ENCODE results near the gene C1orf159. TPM values are rescaled to one million over a fixed set of nuclear protein-coding genes. Genes with fewer than 3 reads are reported as not detected.

Gene C1orf159
- total RNA-seq, 6 experiments from 2014 or later: 4.0 to 7.7 (median 6.4) TPM

DNA sequence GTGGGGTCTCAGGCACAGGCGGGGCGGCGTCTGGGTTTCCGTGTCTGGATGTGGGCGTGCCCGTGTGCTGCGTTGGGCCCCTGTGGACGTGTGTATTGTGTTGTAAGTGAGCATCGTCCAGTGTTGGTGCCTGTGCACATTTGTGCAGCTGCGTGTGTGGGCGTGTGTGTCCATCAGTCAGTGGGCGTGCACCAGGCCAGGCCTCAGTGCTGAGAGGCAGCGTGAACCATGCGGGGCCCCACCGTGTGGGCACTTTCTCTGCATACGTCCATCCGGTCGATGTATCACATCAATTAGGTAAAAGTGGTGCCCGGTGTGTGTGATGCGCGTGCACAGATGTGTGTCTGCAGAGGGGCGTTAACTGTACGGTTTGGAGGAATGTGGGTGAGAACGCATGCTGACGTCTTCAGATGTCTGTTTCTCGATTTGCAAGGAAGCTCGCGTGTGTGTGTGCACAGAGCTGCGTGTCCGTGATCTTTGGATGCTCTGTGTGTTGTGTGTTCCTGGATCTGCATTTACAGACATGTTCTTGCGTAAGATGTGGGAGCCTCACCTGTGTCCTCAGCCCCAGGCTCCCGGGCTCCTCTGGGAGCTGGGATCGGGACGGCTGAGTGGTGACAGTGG, 71.3 kb downstream of the C1orf159 start:
- intact Hi-C loops (cut with DNase I): no loop called here
- DNase-seq (no peak), ATAC-seq (no peak)
- no peak overlapping the region for H3K4me3 ChIP-seq
- peaks cover 0 to 2% (median 0%) of the 10 kb centered on the region in 4 donors for H3K36me3 ChIP-seq
- H3K27me3 ChIP-seq: no peaks in the 10 kb centered on the region
- H3K4me1 ChIP-seq: peaks cover 0 to 10% (median 5%) of the 10 kb centered on the region in 4 donors
- WGBS (ENCODE audit: insufficient coverage, low coverage, low lambda C conversion rate, missing lambda C conversion rate): 91% methylated on average over 23 of the region's 34 CpGs
- no peak overlapping the region for H3K27ac ChIP-seq
- no peaks in the 10 kb centered on the region for H3K9me3 ChIP-seq
- no peak for TF ChIP-seq POLR2A (IDR thresholded peaks at IDR 0.05)
- TF ChIP-seq, protein P1, sequence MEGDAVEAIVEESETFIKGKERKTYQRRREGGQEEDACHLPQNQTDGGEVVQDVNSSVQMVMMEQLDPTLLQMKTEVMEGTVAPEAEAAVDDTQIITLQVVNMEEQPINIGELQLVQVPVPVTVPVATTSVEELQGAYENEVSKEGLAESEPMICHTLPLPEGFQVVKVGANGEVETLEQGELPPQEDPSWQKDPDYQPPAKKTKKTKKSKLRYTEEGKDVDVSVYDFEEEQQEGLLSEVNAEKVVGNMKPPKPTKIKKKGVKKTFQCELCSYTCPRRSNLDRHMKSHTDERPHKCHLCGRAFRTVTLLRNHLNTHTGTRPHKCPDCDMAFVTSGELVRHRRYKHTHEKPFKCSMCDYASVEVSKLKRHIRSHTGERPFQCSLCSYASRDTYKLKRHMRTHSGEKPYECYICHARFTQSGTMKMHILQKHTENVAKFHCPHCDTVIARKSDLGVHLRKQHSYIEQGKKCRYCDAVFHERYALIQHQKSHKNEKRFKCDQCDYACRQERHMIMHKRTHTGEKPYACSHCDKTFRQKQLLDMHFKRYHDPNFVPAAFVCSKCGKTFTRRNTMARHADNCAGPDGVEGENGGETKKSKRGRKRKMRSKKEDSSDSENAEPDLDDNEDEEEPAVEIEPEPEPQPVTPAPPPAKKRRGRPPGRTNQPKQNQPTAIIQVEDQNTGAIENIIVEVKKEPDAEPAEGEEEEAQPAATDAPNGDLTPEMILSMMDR (IDR thresholded peaks at IDR 0.05): no peak

DNA sequence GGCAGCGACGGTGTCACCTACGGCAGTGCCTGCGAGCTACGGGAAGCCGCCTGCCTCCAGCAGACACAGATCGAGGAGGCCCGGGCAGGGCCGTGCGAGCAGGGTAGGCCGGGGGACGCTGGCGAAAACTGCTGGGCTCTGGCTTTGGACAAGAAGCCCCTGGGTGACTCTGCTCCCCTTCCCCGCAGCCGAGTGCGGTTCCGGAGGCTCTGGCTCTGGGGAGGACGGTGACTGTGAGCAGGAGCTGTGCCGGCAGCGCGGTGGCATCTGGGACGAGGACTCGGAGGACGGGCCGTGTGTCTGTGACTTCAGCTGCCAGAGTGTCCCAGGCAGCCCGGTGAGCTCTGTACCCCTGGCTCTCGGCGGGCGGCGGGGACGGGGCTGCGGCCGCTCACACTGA, 72.0 kb downstream of the C1orf159 start:
- no peak overlapping the region for H3K4me3 ChIP-seq
- no peaks in the 10 kb centered on the region for H3K27me3 ChIP-seq
- no peak for TF ChIP-seq POLR2A (IDR thresholded peaks at IDR 0.05)
- TF ChIP-seq, protein P1 (IDR thresholded peaks at IDR 0.05): no peak
- ATAC-seq (no peak), DNase-seq (no peak)
- H3K4me1 ChIP-seq: peaks cover 0 to 10% (median 5%) of the 10 kb centered on the region in 4 donors
- H3K27ac ChIP-seq: no peak overlapping the region
- H3K36me3 ChIP-seq: peaks cover 0 to 2% (median 0%) of the 10 kb centered on the region in 4 donors
- H3K9me3 ChIP-seq: no peaks in the 10 kb centered on the region
- no CpG with 5 or more reads among the region's 33 CpGs for WGBS (ENCODE audit: insufficient coverage, low coverage, low lambda C conversion rate, missing lambda C conversion rate)
- intact Hi-C loops (cut with DNase I): no loop called here

DNA sequence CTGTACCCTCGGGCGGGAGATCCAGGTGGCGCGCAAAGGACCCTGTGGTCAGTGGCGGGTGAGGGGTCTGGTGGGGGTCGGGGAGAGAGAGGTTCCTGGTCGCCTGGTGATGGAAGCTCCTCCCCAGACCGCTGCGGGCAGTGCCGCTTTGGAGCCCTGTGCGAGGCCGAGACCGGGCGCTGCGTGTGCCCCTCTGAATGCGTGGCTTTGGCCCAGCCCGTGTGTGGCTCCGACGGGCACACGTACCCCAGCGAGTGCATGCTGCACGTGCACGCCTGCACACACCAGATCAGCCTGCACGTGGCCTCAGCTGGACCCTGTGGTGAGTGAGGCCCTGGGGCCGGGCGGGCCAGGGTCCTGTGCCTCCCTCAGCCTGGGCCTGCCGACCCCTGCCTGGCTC, 72.5 kb downstream of the C1orf159 start:
- WGBS (ENCODE audit: insufficient coverage, low coverage, low lambda C conversion rate, missing lambda C conversion rate): no CpG with 5 or more reads among the region's 27 CpGs
- no peak for TF ChIP-seq POLR2A (IDR thresholded peaks at IDR 0.05)
- TF ChIP-seq, protein P1 (IDR thresholded peaks at IDR 0.05): no peak
- H3K27me3 ChIP-seq: no peaks in the 10 kb centered on the region
- H3K4me3 ChIP-seq: no peak overlapping the region
- peaks cover 0 to 2% (median 0%) of the 10 kb centered on the region in 4 donors for H3K36me3 ChIP-seq
- H3K9me3 ChIP-seq: no peaks in the 10 kb centered on the region
- H3K27ac ChIP-seq: no peak overlapping the region
- peaks cover 0 to 10% (median 5%) of the 10 kb centered on the region in 4 donors for H3K4me1 ChIP-seq
- intact Hi-C loops (cut with DNase I): no loop called here
- ATAC-seq (no peak), DNase-seq (no peak)

DNA sequence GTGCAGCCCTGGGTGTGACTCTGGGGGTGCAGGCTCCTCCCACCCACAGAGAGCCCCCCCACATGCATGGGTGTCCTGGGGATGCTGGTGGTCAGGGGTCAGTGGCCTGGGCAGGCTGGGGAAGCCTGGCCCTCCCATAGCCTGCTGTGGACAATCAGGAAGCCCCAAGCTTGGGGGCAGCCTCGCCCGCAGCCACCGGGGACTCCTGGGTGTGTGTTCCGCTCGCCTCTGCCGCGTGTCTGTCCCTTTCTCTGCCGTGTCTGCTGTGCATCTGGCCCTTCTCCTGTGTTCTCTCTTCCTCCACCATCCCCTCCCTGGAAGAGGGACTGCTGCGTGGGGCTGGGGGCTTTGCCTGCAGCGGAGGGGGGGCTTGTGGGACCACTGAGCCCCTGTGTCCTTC, 73.1 kb downstream of the C1orf159 start:
- peaks cover 0 to 10% (median 5%) of the 10 kb centered on the region in 4 donors for H3K4me1 ChIP-seq
- DNase-seq (no peak), ATAC-seq (no peak)
- H3K27me3 ChIP-seq: no peaks in the 10 kb centered on the region
- no peak for TF ChIP-seq POLR2A (IDR thresholded peaks at IDR 0.05)
- TF ChIP-seq, protein P1 (IDR thresholded peaks at IDR 0.05): no peak
- no CpG with 5 or more reads among the region's 10 CpGs for WGBS (ENCODE audit: insufficient coverage, low coverage, low lambda C conversion rate, missing lambda C conversion rate)
- no peaks in the 10 kb centered on the region for H3K9me3 ChIP-seq
- peaks cover 0 to 2% (median 0%) of the 10 kb centered on the region in 4 donors for H3K36me3 ChIP-seq
- intact Hi-C loops (cut with DNase I): no loop called here
- H3K4me3 ChIP-seq: no peak overlapping the region
- H3K27ac ChIP-seq: no peak overlapping the region

Measured in right lobe of liver (tissue), 6 donors.